A673 (cell line): Measurements from ENCODE around the gene KAZN. TPM values are rescaled to one million over a fixed set of nuclear protein-coding genes. Genes with fewer than 3 reads are reported as not detected.

Experiments
- BruUV-seq: library from RNA; stranded (reverse); fragments of 400-500 nt; replicated peaks from 2 replicates; lab custom pipeline; 2021; lab: Mats Ljungman, UMichigan
- CTCF ChIA-PET: fragments of 300-600 bp; sonication (Branson Sonifier 250); formaldehyde crosslinking; loops from one replicate; lab custom pipeline; 2022; ENCODE audit warnings: antibody characterized with exemption; lab: Charles Lee
- POLR2A ChIA-PET: fragments of 300-600 bp; sonication (Branson Sonifier 250); formaldehyde crosslinking; loops from one replicate; lab custom pipeline; 2022; ENCODE audit warnings: antibody characterized with exemption; ENCODE audit not compliant: low non-redundant PET; lab: Charles Lee
- DNase-seq: peaks from one replicate; pipeline ENCODE4 v3.0.0-alpha.2; 2015; ENCODE audit warnings: low spot score
- H3K27ac ChIP-seq: fragments of 200-600 bp; sonication (generic); 2 replicates; pipeline ENCODE4 v1.5.1; 2016; ENCODE audit warnings: mixed run types, low read depth, mild to moderate bottlenecking, mixed read lengths, antibody characterized with exemption, low read length; ENCODE audit not compliant: poor library complexity, severe bottlenecking
- H3K27me3 ChIP-seq: fragments of 200-600 bp; sonication (generic); replicated peaks from 2 replicates; pipeline ENCODE4 v1.6.1; 2017; ENCODE audit warnings: mixed run types, low read depth, mild to moderate bottlenecking, mixed read lengths, antibody characterized with exemption, low read length; ENCODE audit not compliant: insufficient read depth, poor library complexity
- H3K36me3 ChIP-seq: fragments of 200-600 bp; sonication (generic); 2 replicates; pipeline ENCODE4 v1.6.1; 2016; ENCODE audit warnings: mixed run types, mild to moderate bottlenecking, mixed read lengths, antibody characterized with exemption, low read length; ENCODE audit not compliant: insufficient read depth, poor library complexity, severe bottlenecking
- H3K4me1 ChIP-seq: fragments of 200-600 bp; sonication (generic); 2 replicates; pipeline ENCODE4 v1.6.1; 2017; ENCODE audit warnings: mixed run types, mild to moderate bottlenecking, mixed read lengths, antibody characterized with exemption, low read length; ENCODE audit not compliant: insufficient read depth, poor library complexity, severe bottlenecking
- H3K4me3 ChIP-seq: fragments of 200-600 bp; sonication (generic); 2 replicates; pipeline ENCODE4 v1.5.1; 2016; ENCODE audit warnings: low read depth, mixed run types, mild to moderate bottlenecking, mixed read lengths, low read length; ENCODE audit not compliant: poor library complexity, severe bottlenecking
- H3K9me3 ChIP-seq: fragments of 200-600 bp; sonication (generic); 2 replicates; pipeline ENCODE4 v1.6.1; 2016; ENCODE audit warnings: mixed run types, low read depth, mild to moderate bottlenecking, mixed read lengths, antibody characterized with exemption, low read length; ENCODE audit not compliant: poor library complexity, severe bottlenecking
- CTCF ChIP-seq: fragments of 300-800, 200-600 bp; sonication (generic); conservative IDR thresholded peaks from 2 replicates; pipeline ENCODE4 v1.5.1; 2017; ENCODE audit warnings: low read depth, mild to moderate bottlenecking, antibody characterized with exemption, low read length, moderate library complexity, mixed read lengths
- EZH2 ChIP-seq: fragments of 200-600 bp; sonication (generic); IDR thresholded peaks from 2 replicates; pipeline ENCODE4 v1.6.1; 2017; ENCODE audit warnings: borderline replicate concordance, low read depth, mild to moderate bottlenecking, mixed read lengths, antibody characterized with exemption, low read length; ENCODE audit not compliant: poor library complexity, severe bottlenecking
- intact Hi-C: fragments of 100-400 bp; cut with micrococcal nuclease; formaldehyde crosslinking; loops from one replicate; pipeline ENCODE4 v1.10.0; 2022; ENCODE audit not compliant: unreplicated experiment
- total RNA-seq: library from RNA; stranded (reverse); gene quantifications from 2 replicates; pipeline ENCODE4 v1.2.3, GENCODE V29; 2021

The KAZN gene
- total RNA-seq, 1 experiment from 2014 or later, result 8.0 TPM

GRCh38 chr1:14698314-14698713 lies 99.8 kb downstream of the KAZN start:
- TF ChIP-seq EZH2, result no peak
- no peak for TF ChIP-seq CTCF
- Histone ChIP-seq H3K36me3 (no peaks in the 10 kb centered on the region), H3K4me3 (no peak overlapping the region), H3K4me1 (no peaks in the 10 kb centered on the region), H3K9me3 (no peaks in the 10 kb centered on the region), H3K27ac (no peak overlapping the region), H3K27me3 (no peaks in the 10 kb centered on the region)
- DNase-seq, result no peak
- ChIA-PET CTCF (no interaction called here), POLR2A (no interaction called here)
- BruUV-seq, result no TSS peak
- intact Hi-C loops, result no loop called here

GRCh38 chr1:14699620-14700019 lies 101.1 kb downstream of the KAZN start:
- H3K27me3 ChIP-seq, result no peaks in the 10 kb centered on the region
- no peaks in the 10 kb centered on the region for H3K36me3 ChIP-seq
- no peak overlapping the region for H3K4me3 ChIP-seq
- no TSS peak for BruUV-seq
- intact Hi-C loops, result no loop called here
- POLR2A ChIA-PET, result no interaction called here
- DNase-seq, result no peak
- H3K9me3 ChIP-seq, result no peaks in the 10 kb centered on the region
- TF ChIP-seq EZH2, result no peak
- no peak for TF ChIP-seq CTCF
- no peak overlapping the region for H3K27ac ChIP-seq
- CTCF ChIA-PET, result no interaction called here
- H3K4me1 ChIP-seq, result no peaks in the 10 kb centered on the region

DNA sequence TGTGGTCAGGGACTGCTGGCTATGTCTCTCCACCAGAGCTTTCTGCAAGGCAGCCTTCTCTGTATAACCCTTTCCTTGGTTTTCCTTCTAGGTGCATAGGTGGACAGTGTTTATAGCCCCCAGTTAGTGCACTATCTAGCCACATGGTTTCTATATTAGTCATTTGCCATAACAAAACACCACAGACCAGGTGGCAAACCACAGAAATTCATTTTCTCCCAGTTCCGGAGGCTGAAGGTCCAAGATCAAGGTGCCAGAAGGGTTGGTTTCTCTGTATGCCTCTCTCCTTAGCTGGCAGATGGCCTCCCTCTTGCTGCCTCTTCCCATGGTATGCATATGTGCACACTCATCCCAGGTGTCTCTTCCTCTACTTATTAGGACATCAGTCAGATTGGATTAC lies 106.4 kb downstream of the KAZN start:
- H3K36me3 ChIP-seq, result no peaks in the 10 kb centered on the region
- H3K4me3 ChIP-seq, result no peak overlapping the region
- no peaks in the 10 kb centered on the region for H3K27me3 ChIP-seq
- TF ChIP-seq CTCF (no peak), EZH2 (no peak)
- no peak overlapping the region for H3K27ac ChIP-seq
- DNase-seq, result no peak
- CTCF ChIA-PET, result no interaction called here
- intact Hi-C loops, result no loop called here
- POLR2A ChIA-PET, result no interaction called here
- peaks cover 10% of the 10 kb centered on the region for H3K4me1 ChIP-seq
- BruUV-seq, result no TSS peak
- no peaks in the 10 kb centered on the region for H3K9me3 ChIP-seq
